K562 (cell line): ENCODE data around the gene NIPAL4.

Experiments
- KDM1A ChIP-seq, 2 experiments: fragments of 450-650 bp; IDR thresholded peaks; 2 replicates each; pipeline ENCODE4 v1.6.1; 2016; ENCODE audit warnings: mild to moderate bottlenecking in 2 of 2
- RAD21 ChIP-seq, 2 experiments: fragments of 250-450 bp in 1 of 2; fragments of 450-650 bp in 1 of 2; sonication (Bioruptor Pico) in 1 of 2; formaldehyde crosslinking in 1 of 2; IDR thresholded peaks in 1 of 2; conservative IDR thresholded peaks in 1 of 2; 2 replicates each; pipeline versions ENCODE4 v1.4.0 to v1.8.0; 2020 to 2022; ENCODE audit warnings: mild to moderate bottlenecking in 2 of 2, moderate library complexity in 1 of 2

DNA sequence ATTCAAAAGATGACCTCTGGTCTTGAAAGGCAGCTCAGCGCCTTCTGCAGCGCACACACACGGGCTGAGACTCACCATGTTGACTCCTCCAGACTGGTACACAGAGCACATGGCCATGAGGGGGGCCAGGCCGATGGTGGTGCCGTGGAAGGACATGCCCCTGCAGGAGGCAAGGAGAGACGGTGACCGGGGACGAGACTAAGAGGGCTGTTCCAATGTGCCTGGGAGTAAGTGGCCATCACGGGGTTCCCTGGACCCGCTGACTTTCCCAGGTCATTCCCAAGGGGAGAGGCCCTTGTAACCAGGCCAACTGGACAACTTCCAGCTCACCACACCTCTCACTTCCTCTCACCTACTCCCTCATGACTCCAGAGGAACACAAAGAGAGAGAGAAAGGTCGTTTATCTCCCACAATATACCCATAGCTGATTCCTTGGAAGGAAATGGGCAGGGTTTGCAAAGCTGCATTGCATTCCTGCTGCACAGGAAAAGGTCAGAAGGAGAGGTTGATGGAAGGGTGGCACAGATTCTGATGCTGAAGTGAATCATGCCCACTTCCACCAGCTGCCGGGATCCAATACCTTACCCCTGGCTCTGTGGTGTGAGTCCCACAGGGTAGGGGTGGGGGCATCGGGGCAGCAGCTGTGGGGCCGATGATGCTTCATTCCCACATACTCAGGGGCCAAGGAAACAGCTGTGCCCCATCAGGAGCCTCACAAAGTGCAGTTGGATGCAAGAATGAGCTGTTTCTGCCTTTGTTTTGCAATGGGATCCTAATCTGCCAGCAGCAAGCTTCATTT is 47.2 kb downstream of the NIPAL4 start:
- TF ChIP-seq KDM1A (IDR thresholded peaks at IDR 0.05) (no peak), RAD21 (CRISPR knock-in tag; conservative IDR thresholded peaks at IDR 0.05 in 1 of 2, IDR thresholded peaks at IDR 0.05 in 1 of 2) (no peak)
